A549 (cell line): ENCODE data around the gene ZCWPW1. TPM values are rescaled to one million over a fixed set of nuclear protein-coding genes. Genes with fewer than 3 reads are reported as not detected.

Source experiments
- ATAC-seq, 2 experiments: fragments of 200-7000 bp in 1 of 2; fragments of >200 bp in 1 of 2; cut with Nextera tagmentation in 1 of 2; cut with Tn5 transposase in 1 of 2; 3 replicates each; pipeline versions ENCODE4 v1.8.0 to v1.9.1; 2018 to 2020; ENCODE audit warnings: mild to moderate bottlenecking in 1 of 2, moderate library complexity in 1 of 2
- CTCF ChIA-PET: fragments of 300-600 bp; sonication (Branson Sonifier 250); formaldehyde crosslinking; extraction: SDS; loops from one replicate; lab custom pipeline; 2021; ENCODE audit warnings: antibody characterized with exemption, inconsistent platforms; lab: Yijun Ruan, JAX
- POLR2A ChIA-PET: fragments of 350-600 bp; formaldehyde crosslinking; extraction: SDS; loops from one replicate; lab custom pipeline; 2021; ENCODE audit warnings: antibody characterized with exemption, inconsistent platforms; lab: Yijun Ruan, JAX
- DNase-seq, 2 experiments: peaks; one replicate each; pipeline versions ENCODE4 v3.0.0 to v3.0.0-alpha.2; 2011 to 2016; ENCODE audit warnings: low read depth in 1 of 2, low spot score in 1 of 2
- FAIRE-seq: peaks from 2 replicates; lab custom pipeline; 2011; peaks lifted over from hg19 to GRCh38; lab: Jason Lieb, UNC
- H3K27ac ChIP-seq, 2 experiments: fragments of >200 bp; sonication (Bioruptor Twin); formaldehyde crosslinking; 3 replicates each; pipeline ENCODE4 v1.5.1; 2016 to 2017
- H3K4me1 ChIP-seq: fragments of >200 bp; sonication (Bioruptor Twin); formaldehyde crosslinking; 3 replicates; pipeline ENCODE4 v1.6.1; 2016
- H3K4me2 ChIP-seq: fragments of >200 bp; sonication (Bioruptor Twin); formaldehyde crosslinking; 3 replicates; pipeline ENCODE4 v1.6.1; 2016
- H3K4me3 ChIP-seq: fragments of >200 bp; sonication (Bioruptor Twin); formaldehyde crosslinking; 3 replicates; pipeline ENCODE4 v1.5.1; 2016
- H3K9me3 ChIP-seq: fragments of >200 bp; sonication (Bioruptor Twin); formaldehyde crosslinking; 3 replicates; pipeline ENCODE4 v1.6.1; 2016
- CTCF ChIP-seq: fragments of >200 bp; sonication (Bioruptor Twin); formaldehyde crosslinking; IDR thresholded peaks from 3 replicates; pipeline ENCODE4 v1.5.1; 2016
- E2F6 ChIP-seq: IDR thresholded peaks from 2 replicates; pipeline ENCODE4 v1.6.1; 2012; ENCODE audit warnings: low read depth, borderline replicate concordance
- FOSB ChIP-seq: fragments of 250-450 bp; sonication (Bioruptor Pico); IDR thresholded peaks from 2 replicates; pipeline ENCODE4 v1.5.0; 2020; ENCODE audit warnings: mild to moderate bottlenecking, moderate library complexity
- GATA3 ChIP-seq: IDR thresholded peaks from 2 replicates; pipeline ENCODE4 v1.6.1; 2012; ENCODE audit warnings: borderline replicate concordance
- HMGXB4 ChIP-seq: fragments of 250-450 bp; sonication (Bioruptor Pico); IDR thresholded peaks from 2 replicates; pipeline ENCODE4 v1.5.0; 2021; ENCODE audit warnings: mild to moderate bottlenecking, moderate library complexity, borderline replicate concordance
- HOXA7 ChIP-seq: fragments of 250-450 bp; sonication (Bioruptor Pico); IDR thresholded peaks from 2 replicates; pipeline ENCODE4 v1.5.0; 2020; ENCODE audit warnings: mild to moderate bottlenecking, moderate library complexity
- JUN ChIP-seq, 2 experiments: fragments of >200 bp; sonication (Bioruptor Twin); formaldehyde crosslinking; IDR thresholded peaks; 2 replicates in 1 of 2; 3 replicates in 1 of 2; pipeline ENCODE4 v1.6.1; 2016 to 2017
- MAX ChIP-seq: IDR thresholded peaks from 2 replicates; pipeline ENCODE4 v1.6.1; 2012
- MYC ChIP-seq: IDR thresholded peaks from 2 replicates; pipeline ENCODE4 v1.6.1; 2012; ENCODE audit warnings: mild to moderate bottlenecking, inconsistent platforms, low read length, improper control_type of control experiment, borderline replicate concordance
- NFE2L2 ChIP-seq: fragments of 150-350 bp; conservative IDR thresholded peaks from 2 replicates; pipeline ENCODE4 v1.6.1; 2014; ENCODE audit warnings: low read length
- NR3C1 ChIP-seq: fragments of >200 bp; sonication (Bioruptor Twin); formaldehyde crosslinking; IDR thresholded peaks from 3 replicates; pipeline ENCODE4 v1.6.1; 2017
- PBX3 ChIP-seq: IDR thresholded peaks from 2 replicates; pipeline ENCODE4 v1.6.1; 2012
- PHF8 ChIP-seq: fragments of 200-600 bp; sonication (generic); IDR thresholded peaks from 2 replicates; pipeline ENCODE4 v1.6.1; 2016; ENCODE audit warnings: low read depth, mild to moderate bottlenecking, antibody characterized with exemption, moderate library complexity, borderline replicate concordance
- TFCP2L1 ChIP-seq: fragments of 250-450 bp; sonication (Bioruptor Pico); IDR thresholded peaks from 2 replicates; pipeline ENCODE4 v1.5.0; 2021; ENCODE audit warnings: mild to moderate bottlenecking
- USF2 ChIP-seq: fragments of 450-650 bp; IDR thresholded peaks from 2 replicates; pipeline ENCODE4 v1.6.1; 2014; ENCODE audit warnings: antibody characterized with exemption
- WGBS: methylation state at CpG from one replicate; pipeline ENCODE4 v1.1.6; 2017; ENCODE audit errors: missing lambda C conversion rate; 5-methylcytosine and 5-hydroxymethylcytosine counted together
- polyA plus RNA-seq, 4 experiments: library from polyadenylated mRNA; depleted of rRNA in 3 of 4; stranded (reverse); fragments of >200 nt; fragmentation: RNase III in 1 of 4; extraction: RNeasy Plus Mini Kit Qiagen cat#74134 plus additional on column Dnase treatment in 1 of 4; gene quantifications; 2 replicates in 3 of 4; 3 replicates in 1 of 4; pipeline ENCODE4 v1.2.3, GENCODE V29; 2011 to 2017

Gene ZCWPW1
- polyA plus RNA-seq, 2 of the 4 experiments (the other 2 are of a cell fraction), result 2.0 to 4.2 TPM

GRCh38 chr7:100435401-100436304 lies 7.2 kb upstream of the ZCWPW1 start:
- CTCF ChIA-PET, result interaction anchor here (0.6 to 5.1 kb wide), 5 partner anchors 11 to 45 kb away, joined by 3 to 26 read pairs (median 10); no protein-coding TSS in a partner anchor
- peak in 1 of 2 experiments; percentile 38 for DNase-seq
- WGBS, result 10% methylated on average over 8 of the region's 81 CpGs

GRCh38 chr7:100434297-100435144 lies 6.0 kb upstream of the ZCWPW1 start:
- Histone ChIP-seq H3K27ac (peak overlapping the region in 1 of 2 experiments; percentile 96; a peak in 4 of 6 replicates), H3K4me3 (peak overlapping the region; percentile 91), H3K9me3 (no peaks in the 10 kb centered on the region), H3K4me2 (peak overlapping the region; percentile 90), H3K4me1 (peaks cover 34% of the 10 kb centered on the region)
- ChIA-PET POLR2A (no interaction called here), CTCF (interaction anchor here (1.0 to 3.0 kb wide), 4 partner anchors 16 to 48 kb away, joined by 3 to 14 read pairs (median 4); no protein-coding TSS in a partner anchor)
- WGBS, result 83% methylated on average over 22 of the region's 22 CpGs
- no peak for ATAC-seq
- DNase-seq, result no peak
- no peak for TF ChIP-seq FOSB (CRISPR knock-in tag)
- no peak for TF ChIP-seq CTCF
- TF ChIP-seq HOXA7 (CRISPR knock-in tag), result no peak
- TF ChIP-seq NR3C1, result no peak
- no peak for TF ChIP-seq NFE2L2
- TF ChIP-seq E2F6, result no peak
- FAIRE-seq, result no peak

More at GRCh38 chr7:100435401-100436304, 7.2 kb upstream of the ZCWPW1 start:
- no peaks in the 10 kb centered on the region for H3K9me3 ChIP-seq
- TF ChIP-seq USF2 (no peak), HMGXB4 (CRISPR knock-in tag) (no peak), JUN (IDR thresholded peaks at IDR 0.05) (peak in 1 of 2 experiments; percentile 13; a peak in 1 of 5 replicates), MAX (peak; percentile 61), MYC (0 out of 2 replicates have a peak, but pooled peaks have one; percentile 44), PHF8 (0 out of 2 replicates have a peak, but pooled peaks have one; percentile 21), E2F6 (peak; percentile 29; the same call in 1 of the 2 replicates), GATA3 (peak; percentile 9; the same call in 1 of the 2 replicates), TFCP2L1 (CRISPR knock-in tag) (peak; percentile 82; the same call in 1 of the 2 replicates), PBX3 (peak; percentile 67)
- TF ChIP-seq, all 56 proteins: peak for 8
- Histone ChIP-seq H3K4me1 (peaks cover 30% of the 10 kb centered on the region), H3K27ac (peak overlapping the region; percentile 96), H3K4me2 (peak overlapping the region; percentile 90), H3K4me3 (peak overlapping the region; percentile 91)
- POLR2A ChIA-PET, result interaction anchor here (0.6 to 2.6 kb wide), 5 partner anchors 7 to 151 kb away, joined by 3 to 23 read pairs (median 6); partner anchors contain the start of genes FBXO24, LRCH4, MEPCE and ZCWPW1
- ATAC-seq (peak; percentile 51 to 56), FAIRE-seq (no peak)
